Ascending aorta (tissue), 2 donors: ENCODE measurements around the gene LCE1F. TPM values are rescaled to one million over a fixed set of nuclear protein-coding genes. Genes with fewer than 3 reads are reported as not detected.

Experiments used
- DNase-seq, 2 donors: peaks; one replicate each; pipeline ENCODE4 v3.0.0-alpha.2; 2019; ENCODE audit warnings: low spot score in 2 of 2
- H3K27ac ChIP-seq, 2 donors: fragments of 200-600 bp; sonication (generic); one replicate each; pipeline ENCODE4 v1.5.1; 2016 to 2017; ENCODE audit warnings: mild to moderate bottlenecking in 1 of 2
- H3K27me3 ChIP-seq: fragments of 200-600 bp; sonication (generic); one replicate; pipeline ENCODE4 v1.5.1; 2017
- H3K36me3 ChIP-seq, 2 donors: fragments of 200-600 bp; sonication (generic); one replicate each; pipeline ENCODE4 v1.5.1; 2016
- H3K4me1 ChIP-seq, 2 donors: fragments of 200-600 bp; sonication (generic); one replicate each; pipeline ENCODE4 v1.5.1; 2016 to 2017; ENCODE audit warnings: mild to moderate bottlenecking in 1 of 2
- H3K4me3 ChIP-seq, 2 donors: fragments of 200-600 bp; sonication (generic); one replicate each; pipeline ENCODE4 v1.5.1; 2016 to 2017; ENCODE audit warnings: mild to moderate bottlenecking in 1 of 2
- H3K9me3 ChIP-seq, 2 donors: fragments of 200-600 bp; sonication (generic); one replicate each; pipeline ENCODE4 v1.5.1; 2016
- CTCF ChIP-seq, 3 experiments: fragments of 200-600 bp in 2 of 3; fragments of 450-650 bp in 1 of 3; sonication (generic) in 2 of 3; IDR thresholded peaks; one replicate each; pipeline ENCODE4 v1.5.1; 2016 to 2019; ENCODE audit warnings: antibody characterized with exemption in 3 of 3, mild to moderate bottlenecking in 1 of 3, moderate library complexity in 1 of 3
- intact Hi-C: fragments of 100-400 bp; cut with DNase I; formaldehyde crosslinking; loops from one replicate; pipeline ENCODE4 v1.15.1; 2023
- total RNA-seq: library from RNA; depleted of rRNA; stranded (reverse); fragments of >200 nt; gene quantifications from one replicate; pipeline ENCODE4 v1.1.0, GENCODE V29; 2016

LCE1F gene
- total RNA-seq, 1 donor from 2014 or later = not detected

- H3K27me3 ChIP-seq = no peaks in the 10 kb centered on the region
- TF ChIP-seq CTCF (IDR thresholded peaks at IDR 0.05) = no peak
- intact Hi-C loops = no loop called here
- no peak overlapping the region for H3K27ac ChIP-seq
- H3K4me3 ChIP-seq = no peak overlapping the region
- DNase-seq = no peak
- H3K4me1 ChIP-seq = no peaks in the 10 kb centered on the region
- H3K36me3 ChIP-seq = no peaks in the 10 kb centered on the region
- H3K9me3 ChIP-seq = no peaks in the 10 kb centered on the region
Observed at GRCh38 chr1:152824964-152825363, 50.0 kb downstream of the LCE1F start.

Other genes starting within 250 kb of the LCE1F start
- gene LCE3E, start 208.4 kb upstream of the LCE1F start, total RNA-seq = not detected
- gene LCE3D, start 194.6 kb upstream of the LCE1F start, total RNA-seq = not detected
- gene LCE3C, start 174.9 kb upstream of the LCE1F start, total RNA-seq = not detected
- not detected for gene LCE3B, start 161.3 kb upstream of the LCE1F start, total RNA-seq
- gene LCE3A, start 152.0 kb upstream of the LCE1F start, total RNA-seq = not detected
- not detected for gene LCE2D, start 111.8 kb upstream of the LCE1F start, total RNA-seq
- not detected for gene LCE2C, start 99.9 kb upstream of the LCE1F start, total RNA-seq
- gene LCE2B, start 89.0 kb upstream of the LCE1F start, total RNA-seq = not detected
- gene LCE2A, start 76.8 kb upstream of the LCE1F start, total RNA-seq = not detected
- not detected for gene LCE4A, start 67.0 kb upstream of the LCE1F start, total RNA-seq
- not detected for gene KPRP, start 17.1 kb upstream of the LCE1F start, total RNA-seq
- gene LCE1E, start 11.1 kb downstream of the LCE1F start, total RNA-seq = not detected
- not detected for gene LCE1D, start 21.6 kb downstream of the LCE1F start, total RNA-seq
- gene LCE1C, start 31.5 kb downstream of the LCE1F start, total RNA-seq = not detected
- gene LCE1B, start 36.8 kb downstream of the LCE1F start, total RNA-seq = not detected
- gene LCE1A, start 52.3 kb downstream of the LCE1F start, total RNA-seq = not detected
- gene LCE6A, start 67.7 kb downstream of the LCE1F start, total RNA-seq = not detected
- not detected for gene LCE7A, start 84.9 kb downstream of the LCE1F start, total RNA-seq
- not detected for gene SMCP, start 103.2 kb downstream of the LCE1F start, total RNA-seq
- not detected for gene IVL, start 133.4 kb downstream of the LCE1F start, total RNA-seq
- gene SPRR5, start 172.1 kb downstream of the LCE1F start, total RNA-seq = not detected
- not detected for gene SPRR4, start 195.5 kb downstream of the LCE1F start, total RNA-seq
- gene SPRR1A, start 208.9 kb downstream of the LCE1F start, total RNA-seq = not detected
- 0.53 TPM for gene SPRR3, start 226.6 kb downstream of the LCE1F start, total RNA-seq